ENCODE measurements around the gene RHPN2.
"Not testable (repeated sequence)": the region's sequence is repeated elsewhere in the genome, so short reads cannot be mapped to it uniquely, and the experiment has no call there.

RHPN2 gene

DNA sequence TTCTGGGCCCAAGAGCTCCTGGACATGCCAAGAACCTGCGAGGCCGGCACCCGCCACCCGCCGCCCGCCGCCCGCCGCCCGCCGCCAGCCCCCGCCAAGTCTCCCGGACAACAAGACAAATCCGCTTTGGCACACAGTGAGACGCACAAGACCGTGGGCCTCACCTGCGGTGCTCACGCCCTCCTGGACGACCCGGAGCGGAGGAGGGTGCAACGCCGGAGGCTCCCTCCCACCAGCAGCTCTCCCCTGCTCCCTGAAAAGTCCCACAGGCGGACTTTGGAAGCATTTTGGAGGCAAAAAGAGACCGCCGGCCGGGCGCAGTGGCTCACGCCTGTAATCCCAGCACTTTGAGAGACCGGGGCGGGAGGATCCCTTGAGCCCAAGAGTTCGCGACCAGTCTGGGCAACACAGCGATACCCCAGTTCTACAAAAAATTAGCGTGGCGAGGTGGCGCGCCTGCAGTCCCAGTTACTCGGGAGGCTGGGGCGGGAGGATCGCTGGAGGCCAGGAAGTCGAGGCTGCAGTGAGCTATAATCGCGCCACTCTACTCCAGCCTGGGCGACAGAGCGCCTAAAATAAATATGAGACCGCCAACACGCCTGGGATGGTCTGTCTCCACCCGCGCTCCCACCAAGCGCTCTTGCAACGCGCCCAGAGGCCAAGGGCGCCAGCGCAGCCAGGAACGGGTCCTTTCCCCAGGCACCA lies 783 bp downstream of the RHPN2 start:
- no peak for DNase-seq

DNA sequence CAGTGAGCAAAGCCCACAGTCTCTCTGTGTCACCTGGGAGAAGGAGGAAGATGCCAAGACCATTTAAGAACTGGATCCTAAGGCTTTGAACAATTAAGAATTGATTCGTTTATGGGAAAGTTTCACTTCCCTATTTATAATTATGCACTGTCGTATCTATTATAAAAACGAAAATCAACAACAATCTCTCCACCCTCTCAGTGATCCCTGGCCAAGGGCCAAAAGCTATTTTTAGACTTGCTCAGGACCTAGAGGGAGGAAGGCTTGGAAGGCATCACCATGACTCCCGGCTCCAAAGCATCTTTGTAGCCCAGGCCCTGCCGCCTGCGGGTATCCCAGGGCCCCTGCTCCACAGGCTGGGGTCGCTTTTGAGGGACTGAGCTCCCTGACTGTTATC lies 1.3 kb downstream of the RHPN2 start:
- DNase-seq = no peak

DNA sequence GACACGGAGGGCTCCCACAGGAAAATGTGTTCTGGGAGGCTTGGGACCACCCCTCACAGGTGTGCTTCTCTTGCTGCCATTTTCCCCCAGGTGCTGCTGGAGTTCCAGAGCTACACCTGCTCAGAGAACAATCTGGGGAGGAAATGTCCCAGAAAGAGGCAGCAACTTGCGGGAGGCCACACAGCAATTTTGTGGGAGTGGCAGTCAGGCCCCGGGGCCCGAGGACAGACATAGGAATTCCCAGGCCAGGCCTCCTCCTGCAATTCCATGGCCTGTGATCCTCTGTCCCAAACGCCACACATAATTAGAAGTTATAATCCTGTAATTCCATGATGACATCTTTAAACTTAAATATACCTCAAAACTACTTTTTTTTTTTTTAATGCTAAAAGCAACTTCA lies 1.8 kb downstream of the RHPN2 start:
- no peak for DNase-seq

DNA sequence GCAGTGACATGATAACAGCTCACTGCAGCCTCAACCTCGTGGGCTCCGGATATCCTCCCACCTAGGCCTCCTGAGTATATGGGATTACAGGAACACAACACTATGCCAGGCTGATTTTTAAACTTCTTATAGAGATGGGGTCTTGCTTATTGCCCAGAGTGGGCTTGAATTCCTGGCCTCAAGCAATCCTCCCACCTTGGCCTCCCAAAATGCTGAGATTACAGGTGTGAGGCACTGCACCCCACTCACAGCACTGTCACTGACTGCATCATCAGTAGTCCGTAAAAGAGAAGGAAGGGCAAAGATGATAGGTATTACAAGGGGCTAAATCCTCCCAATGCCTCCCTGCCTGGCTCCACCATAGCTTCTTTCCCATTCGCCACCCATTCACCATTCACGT lies 4.1 kb downstream of the RHPN2 start:
- DNase-seq = no peak

DNA sequence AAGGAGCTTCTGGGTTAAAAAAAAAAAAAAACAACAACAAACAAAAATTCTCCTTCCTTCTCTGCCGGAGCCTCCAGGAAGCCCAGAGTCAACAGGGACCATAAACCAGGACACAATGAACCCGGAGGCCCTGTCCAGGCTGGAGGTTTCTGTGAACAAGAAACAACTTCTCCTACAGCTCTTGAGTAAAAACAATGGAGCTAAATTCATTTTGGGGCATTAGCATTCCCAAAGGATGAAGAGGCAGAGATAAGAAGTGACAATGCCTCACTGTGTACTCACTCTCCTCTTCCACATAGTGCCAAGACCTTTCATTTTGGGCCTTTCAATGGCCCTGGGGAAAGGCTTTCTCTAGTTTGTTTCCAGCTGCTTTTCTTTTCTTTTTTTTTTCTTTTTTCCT lies 9.0 kb downstream of the RHPN2 start:
- DNase-seq = no peak

DNA sequence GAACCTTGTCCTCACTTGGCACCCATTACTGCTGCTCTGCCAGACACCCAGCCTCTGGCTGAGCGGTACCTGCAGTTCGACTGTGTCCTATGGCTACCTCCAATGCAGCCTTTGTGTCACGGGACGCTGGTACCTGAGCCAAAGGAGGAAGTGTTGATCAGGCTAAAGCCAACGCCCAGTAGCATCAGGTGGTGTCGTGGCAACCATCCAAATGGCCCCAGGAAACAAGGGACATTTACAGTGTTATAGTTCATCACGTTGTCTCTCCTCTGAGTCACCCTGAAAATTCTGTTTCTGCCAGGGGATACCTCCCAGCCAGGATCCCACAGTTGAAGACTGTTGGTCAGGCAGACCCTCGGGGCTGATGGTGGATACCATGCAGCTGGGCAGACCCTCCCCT lies 10.1 kb downstream of the RHPN2 start:
- DNase-seq = no peak

DNA sequence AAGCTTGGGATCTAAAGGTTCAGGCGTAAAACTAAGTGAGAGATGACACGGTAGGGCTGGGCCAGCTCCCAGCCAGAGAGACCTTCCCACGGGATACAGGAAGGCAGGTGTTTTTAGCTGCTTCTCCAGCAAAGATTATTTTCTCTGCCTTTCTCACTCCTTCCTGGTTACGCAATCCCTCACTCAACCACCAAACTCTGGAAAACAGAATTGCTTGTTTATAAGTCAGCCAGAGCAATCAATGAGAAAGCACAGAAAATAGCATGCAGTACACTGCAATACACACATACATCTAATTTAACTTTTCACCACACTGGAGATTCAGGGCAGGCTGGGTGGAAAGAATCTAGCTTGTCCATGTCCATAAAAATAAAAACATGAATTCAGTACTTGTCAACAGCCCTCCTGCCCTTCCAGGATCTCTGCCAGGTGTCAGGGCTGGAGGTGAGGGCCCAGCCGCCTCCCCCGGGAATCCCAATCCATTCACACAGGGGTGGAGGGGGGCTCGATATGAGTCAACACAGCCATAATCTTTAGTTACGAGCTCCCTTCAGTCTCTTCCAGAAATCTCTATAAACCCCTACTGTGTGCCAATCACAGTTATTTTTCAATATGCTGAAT lies 12.2 kb downstream of the RHPN2 start:
- no peak for DNase-seq

DNA sequence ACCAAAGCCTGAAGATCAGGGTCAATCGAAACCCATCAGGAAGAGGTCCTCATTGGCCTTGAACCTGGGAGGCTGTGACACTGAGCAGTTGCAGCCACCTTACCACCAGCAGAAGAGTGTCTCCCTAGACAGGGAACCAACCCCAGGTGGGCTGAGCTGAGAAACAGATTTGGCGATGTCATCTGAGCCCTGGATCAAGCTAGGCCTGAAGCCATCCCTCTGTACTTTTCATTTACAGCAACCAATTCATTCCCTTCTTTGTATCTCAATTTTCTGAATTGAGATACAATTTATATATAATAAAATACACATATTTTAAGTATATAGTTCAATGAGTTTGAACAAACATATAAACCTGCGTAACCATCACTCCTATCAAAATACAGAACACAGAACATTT lies 14.6 kb downstream of the RHPN2 start:
- no peak for DNase-seq

DNA sequence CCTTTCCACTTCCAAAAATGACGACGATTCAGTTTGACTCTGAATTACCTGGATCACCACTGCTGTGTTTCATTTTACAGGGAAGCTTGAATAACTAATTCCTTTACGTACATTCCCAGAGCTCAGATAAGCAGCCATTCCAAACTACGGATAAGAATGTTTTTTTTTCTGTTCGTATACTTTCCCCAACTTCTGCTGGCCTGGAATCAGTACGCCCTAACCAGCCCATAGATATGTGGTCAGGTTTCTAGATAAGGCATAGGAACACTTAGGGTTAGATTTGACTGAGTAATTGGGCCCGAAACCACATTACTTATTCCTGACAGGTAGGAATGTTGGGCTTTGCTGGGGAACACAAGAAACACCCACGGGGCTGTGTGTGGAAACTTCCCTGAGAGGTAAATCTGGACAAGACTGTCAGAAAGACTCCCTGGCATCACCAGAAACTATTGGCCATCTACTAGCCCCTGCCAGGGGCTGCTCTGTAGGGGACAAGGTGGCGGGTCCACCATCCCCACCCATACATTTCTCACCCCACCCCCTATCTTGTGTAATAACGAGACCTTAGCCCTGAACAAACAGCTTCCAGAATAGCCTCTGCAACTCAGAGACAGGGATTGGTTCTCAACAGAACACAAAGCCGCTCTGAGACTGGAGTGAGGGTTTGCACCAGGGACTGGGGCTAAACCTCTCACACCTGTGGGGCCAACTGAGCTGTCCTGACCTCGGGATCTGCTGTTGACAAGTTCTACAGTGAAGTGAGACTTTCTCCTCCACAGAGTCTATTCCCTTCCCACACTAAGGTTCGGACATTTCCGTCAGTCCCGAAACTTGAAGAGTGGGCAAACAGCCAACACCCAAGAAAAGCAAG lies 15.6 kb downstream of the RHPN2 start:
- no peak for DNase-seq

DNA sequence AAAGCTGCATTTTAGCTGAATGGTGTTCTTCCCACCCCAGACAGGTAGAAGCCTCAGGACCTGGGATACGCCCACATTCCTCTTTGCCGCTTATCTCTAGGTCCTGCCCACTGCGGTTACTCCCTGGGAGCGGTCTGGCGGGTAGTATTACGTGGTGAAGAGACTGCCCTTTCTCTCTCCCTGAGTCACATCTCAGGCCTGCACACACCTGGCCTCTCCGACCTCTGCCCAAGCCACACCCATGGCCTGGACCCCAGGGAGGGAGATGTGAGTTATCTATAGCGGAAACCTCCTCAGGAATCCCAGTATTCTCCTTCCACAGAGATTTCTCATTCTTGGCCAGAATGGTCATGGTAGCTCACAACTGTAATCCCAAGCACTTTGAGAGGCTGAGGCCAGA lies 17.3 kb downstream of the RHPN2 start:
- no peak for DNase-seq

DNA sequence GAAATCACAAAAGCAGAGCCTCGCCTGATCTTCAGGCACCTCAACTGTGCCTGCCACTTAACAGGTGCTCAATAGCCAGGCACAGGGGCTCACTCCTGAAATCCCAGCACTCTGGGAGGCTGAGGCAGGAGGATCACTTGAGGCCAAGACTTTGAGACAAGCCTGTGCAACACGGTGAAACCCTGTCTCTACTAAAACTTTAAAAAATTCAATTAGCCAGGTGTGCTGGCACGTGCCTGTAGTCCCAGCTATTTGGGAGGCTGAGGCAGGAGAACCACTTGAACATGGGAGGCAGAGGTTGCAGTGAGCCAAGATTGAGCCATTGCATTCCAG lies 22.9 kb downstream of the RHPN2 start:
- DNase-seq = not testable (repeated sequence)

DNA sequence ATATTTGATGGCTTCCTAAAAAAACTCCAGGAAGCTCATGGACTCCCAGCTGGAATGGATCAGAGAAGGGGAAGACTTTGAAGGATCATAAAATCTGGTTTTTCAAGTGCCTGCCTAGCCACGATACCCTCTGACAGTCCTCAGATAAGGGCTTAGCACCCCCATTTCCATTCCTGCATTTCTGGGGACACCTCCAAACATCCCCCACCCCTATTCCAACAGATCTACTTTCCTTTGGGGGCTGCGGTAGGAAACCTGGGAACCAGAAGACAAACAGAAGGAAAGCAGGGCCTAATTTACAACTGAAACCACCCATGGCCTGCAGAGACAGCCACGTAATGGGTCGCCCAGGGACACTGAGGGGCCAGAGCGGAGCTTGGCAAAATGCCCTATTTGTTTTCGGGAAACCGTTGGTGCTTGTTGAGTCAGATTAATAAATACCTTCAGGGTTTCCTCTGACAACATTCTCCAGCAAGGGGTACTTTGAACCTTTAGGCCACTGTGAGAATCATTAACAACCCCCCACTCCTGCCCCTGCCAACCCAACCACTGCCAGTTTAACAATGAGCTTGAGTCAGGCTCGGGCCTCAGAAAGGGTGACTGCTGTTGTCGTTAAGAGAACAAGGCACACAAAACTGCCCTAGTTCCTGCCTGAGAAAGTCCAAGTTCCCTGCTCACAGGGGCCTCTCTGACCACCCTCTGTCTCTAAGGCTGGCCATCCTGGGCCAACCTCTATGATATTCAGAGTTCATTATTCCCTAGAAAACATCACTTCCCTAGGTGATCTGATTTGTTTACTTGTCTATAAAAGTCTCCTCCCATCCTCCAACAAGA lies 23.5 kb downstream of the RHPN2 start:
- no peak for DNase-seq

DNA sequence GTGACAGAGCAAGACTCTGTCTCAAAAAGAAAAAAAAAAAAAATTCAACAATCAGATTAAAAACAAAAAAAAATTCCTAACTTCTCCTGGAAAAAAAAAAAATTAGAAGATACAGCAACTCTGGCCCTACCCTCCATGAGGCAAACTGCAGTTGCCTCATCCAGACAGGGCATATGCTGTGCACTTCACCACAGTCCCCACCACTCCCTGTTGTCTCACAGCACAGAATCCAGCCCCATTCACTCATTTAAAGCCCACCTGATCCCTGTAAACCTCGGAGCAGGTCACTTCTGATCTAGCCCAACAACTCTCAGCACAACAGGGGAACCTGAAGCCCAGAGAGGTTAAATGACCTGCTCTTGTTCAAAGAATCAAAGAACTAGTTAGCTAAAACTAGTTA lies 24.9 kb downstream of the RHPN2 start:
- DNase-seq = no peak

DNA sequence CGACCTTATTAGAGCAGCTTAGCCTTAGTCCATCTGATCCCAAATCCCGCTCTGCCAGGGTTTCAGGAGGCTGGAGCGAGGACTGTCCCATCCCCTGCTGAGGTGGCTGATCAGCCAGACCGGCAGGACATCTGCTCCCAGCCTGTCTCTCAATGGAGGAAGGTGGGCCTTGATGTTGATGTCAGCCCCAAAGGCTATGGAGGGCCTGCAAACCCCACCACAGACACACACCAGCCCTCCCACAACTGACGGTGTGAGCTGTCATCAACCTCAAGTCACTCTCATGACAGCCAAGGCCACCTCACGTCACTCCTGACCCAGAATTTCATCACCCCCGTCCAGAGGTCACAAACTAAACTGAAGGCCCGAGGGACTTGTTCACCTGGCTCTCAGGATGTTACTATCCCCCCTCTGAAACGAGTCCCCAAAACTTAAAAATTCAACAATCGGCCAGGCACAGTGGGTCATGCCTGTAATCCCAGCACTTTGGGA lies 25.5 kb downstream of the RHPN2 start:
- no peak for DNase-seq

DNA sequence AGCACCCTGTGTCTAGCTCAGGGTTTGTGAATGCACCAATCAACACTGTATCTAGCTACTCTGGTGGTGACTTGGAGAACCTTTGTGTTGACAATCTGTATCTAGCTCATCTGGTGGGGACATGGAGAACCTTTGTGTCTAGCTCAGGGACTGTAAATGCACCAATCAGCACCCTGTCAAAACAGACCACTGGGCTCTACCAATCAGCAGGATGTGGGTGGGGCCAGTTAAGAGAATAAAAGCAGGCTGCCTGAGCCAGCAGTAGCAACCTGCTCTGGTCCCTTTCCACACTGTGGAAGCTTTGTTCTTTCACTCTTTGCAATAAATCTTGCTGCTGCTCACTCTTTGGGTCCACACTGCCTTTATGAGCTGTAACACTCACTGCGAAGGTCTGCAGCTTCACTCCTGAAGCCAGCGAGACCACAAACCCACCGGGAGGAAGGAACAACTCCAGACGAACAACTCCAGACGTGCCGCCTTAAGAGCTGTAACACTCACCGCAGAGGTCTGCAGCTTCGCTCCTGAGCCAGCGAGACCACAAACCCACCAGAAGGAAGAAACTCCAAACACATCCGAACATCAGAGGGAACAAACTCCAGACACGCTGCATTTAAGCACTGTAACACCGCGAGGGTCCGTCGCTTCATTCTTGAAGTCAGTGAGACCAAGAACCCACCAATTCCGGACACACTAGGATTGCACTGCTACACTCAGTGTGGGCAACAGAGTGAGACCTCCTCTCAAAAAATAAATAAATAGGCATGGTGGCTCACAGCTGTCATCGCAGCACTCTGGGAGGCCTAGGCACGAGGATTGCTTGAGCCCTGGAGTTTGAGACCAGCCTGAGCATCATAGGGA lies 27.3 kb downstream of the RHPN2 start:
- DNase-seq = not testable (repeated sequence)

DNA sequence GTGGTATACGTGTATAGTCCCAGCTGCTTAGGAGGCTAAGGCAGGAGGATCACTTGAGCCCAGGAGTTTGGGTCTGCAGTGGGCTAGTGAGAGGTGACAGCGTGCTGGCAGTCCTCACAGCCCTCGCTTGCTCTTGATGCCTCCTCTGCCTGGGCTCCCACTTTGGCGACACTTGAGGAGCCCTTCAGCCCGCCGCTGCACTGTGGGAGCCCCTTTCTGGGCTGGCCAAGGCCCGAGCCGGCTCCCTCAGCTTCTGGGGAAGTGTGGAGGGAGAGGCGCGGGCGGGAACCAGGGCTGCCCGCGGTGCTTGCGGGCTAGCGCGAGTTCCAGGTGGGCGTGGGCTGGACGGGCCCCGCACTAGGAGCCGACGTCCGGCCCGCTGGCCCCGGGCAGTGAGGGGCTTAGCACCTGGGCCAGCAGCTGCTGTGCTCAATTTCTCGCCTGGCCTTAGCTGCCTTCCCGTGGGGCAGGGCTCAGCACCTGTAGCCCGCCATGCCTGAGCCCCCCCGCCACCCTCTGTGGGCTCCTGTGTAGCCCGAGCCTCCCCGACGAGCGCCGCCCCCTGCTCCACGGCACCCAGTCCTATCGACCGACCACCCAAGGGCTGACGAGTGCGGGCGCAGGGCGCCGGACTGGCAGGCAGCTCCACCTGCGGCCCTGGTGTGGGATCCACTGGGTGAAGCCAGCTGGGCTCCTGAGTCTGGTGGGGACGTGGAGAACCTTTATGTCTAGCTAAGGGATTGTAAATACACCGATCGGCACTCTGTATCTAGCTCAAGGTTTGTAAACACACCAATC lies 28.1 kb downstream of the RHPN2 start:
- not testable (repeated sequence) for DNase-seq

DNA sequence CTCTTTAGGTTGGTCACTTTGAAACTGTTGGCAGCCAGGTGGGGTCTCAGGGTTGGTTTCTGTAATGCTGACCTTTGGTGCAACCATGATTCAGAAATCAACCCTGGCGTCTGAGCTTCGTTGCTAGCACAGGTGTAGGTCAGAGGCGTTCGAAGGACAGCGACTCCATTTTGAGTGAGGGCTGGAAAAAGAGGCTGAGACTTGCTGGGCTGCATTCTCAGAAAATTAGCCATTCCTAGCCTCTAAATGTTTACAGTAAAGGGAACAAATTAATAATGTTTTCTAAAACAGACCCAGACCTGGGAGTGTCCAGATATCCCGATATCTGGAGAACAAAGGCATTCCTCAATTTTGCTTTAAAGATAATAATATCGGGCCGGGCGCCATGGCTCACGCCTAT lies 29.2 kb downstream of the RHPN2 start:
- no peak for DNase-seq

DNA sequence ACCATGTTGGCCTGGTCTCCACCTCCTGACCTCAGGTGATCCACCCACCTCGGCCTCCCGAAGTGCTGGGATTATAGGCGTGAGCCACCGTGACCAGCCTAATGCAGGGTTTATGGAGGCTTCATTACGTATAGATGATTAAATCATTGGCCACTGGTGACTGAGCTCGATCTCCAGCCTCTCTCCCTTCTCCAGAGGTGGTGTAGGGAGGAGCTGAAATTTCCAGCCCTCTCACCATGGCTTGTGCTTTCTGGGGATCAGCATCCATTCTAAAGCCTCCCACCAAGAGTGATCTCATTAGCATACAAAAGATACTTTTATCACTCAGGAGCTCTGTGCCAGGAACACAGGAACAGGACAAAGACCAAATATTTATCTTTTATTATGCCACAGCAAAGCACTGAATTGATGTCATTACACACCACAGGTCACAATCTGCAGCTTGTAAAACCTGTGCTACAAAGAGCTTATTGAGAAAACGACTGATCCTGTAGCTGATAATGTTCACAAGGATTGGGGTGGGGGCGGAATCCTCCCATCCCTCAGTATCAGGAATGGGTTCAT lies 32.4 kb downstream of the RHPN2 start:
- no peak for DNase-seq

DNA sequence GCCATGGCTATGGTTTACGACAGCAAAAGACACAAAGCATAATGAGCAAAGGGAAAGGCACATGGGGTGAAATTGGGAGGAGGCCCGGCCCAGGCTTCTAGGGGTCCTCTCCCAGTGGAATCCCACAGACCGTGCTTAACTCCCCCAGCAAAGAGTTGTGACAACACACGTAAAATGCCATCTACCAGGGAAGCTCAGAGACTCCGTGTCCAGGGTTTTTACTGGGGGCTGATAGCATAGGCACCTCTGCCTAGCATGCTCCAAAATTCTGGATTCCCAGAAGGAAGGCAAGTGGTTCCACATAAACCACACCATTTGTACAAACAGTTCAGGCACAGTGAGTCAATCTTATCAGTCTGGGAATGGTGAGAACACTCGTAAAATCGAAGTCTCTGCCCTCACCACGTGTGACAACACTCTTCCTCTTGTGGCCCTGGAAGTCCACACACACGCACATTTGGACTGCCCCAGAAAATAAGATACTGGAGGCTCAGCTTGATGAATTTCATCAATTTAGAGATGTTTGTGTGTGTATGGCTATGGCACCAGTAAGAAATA lies 34.9 kb downstream of the RHPN2 start:
- DNase-seq = no peak

DNA sequence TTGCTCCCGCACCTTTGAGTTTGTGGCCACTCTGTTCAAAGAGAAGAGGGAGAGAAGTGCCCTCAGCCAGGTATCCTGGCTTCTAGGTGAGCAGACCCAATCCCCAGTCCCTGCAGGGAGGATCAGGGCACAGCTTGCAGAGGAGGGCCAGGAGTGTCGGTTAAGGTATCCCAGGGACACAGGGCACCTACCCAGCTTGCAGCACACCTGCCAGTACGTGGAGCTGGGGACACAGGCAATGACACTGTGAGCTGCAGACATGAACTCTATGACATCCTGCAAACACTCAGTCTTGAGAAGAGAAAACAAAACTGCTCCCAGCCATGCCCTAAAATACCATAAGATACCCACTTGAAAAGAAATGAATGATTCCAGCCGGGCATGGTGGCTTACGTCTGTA lies 38.1 kb downstream of the RHPN2 start:
- DNase-seq = not testable (repeated sequence)
